Prostate gland (tissue), 2 donors: ENCODE data around the gene OR6K6. TPM values are rescaled to one million over a fixed set of nuclear protein-coding genes. Genes with fewer than 3 reads are reported as not detected.

ENCODE experiments used
- DNase-seq: peaks from one replicate; pipeline ENCODE4 v3.0.0-alpha.2; 2019; ENCODE audit warnings: low spot score
- H3K27ac ChIP-seq, 2 donors: fragments of 200-600 bp; sonication (generic); 2 replicates each; pipeline ENCODE4 v1.5.1; 2017 to 2019
- H3K27me3 ChIP-seq: fragments of 200-600 bp; sonication (generic); replicated peaks from 2 replicates; pipeline ENCODE4 v1.5.1; 2019; ENCODE audit not compliant: insufficient read depth
- H3K36me3 ChIP-seq, 2 donors: fragments of 200-600 bp; sonication (generic); 1 replicate in 1 of 2; 2 replicates in 1 of 2; pipeline versions ENCODE4 v1.5.1 to v1.8.1; 2017 to 2019
- H3K4me1 ChIP-seq: fragments of 200-600 bp; sonication (generic); replicated peaks from 2 replicates; pipeline ENCODE4 v1.5.1; 2019
- H3K4me3 ChIP-seq, 2 donors: fragments of 200-600 bp; sonication (generic); 2 replicates each; pipeline ENCODE4 v1.5.1; 2017 to 2019
- H3K9me3 ChIP-seq: fragments of 200-600 bp; sonication (generic); 2 replicates; pipeline ENCODE4 v1.5.1; 2017
- CTCF ChIP-seq, 4 experiments: fragments of 200-600 bp in 2 of 4; fragments of 450-650 bp in 2 of 4; sonication (generic) in 2 of 4; IDR thresholded peaks; 1 replicate in 3 of 4; 2 replicates in 1 of 4; pipeline ENCODE4 v1.5.1; 2016 to 2019; ENCODE audit warnings: antibody characterized with exemption in 4 of 4, mild to moderate bottlenecking in 2 of 4, moderate library complexity in 2 of 4
- POLR2A ChIP-seq: fragments of 450-650 bp; IDR thresholded peaks from one replicate; pipeline ENCODE4 v1.6.1; 2016; ENCODE audit warnings: antibody characterized with exemption, mild to moderate bottlenecking
- POLR2AphosphoS5 ChIP-seq: sonication (generic); formaldehyde crosslinking; IDR thresholded peaks from one replicate; pipeline ENCODE4 v1.6.1; 2017; ENCODE audit warnings: antibody characterized with exemption
- WGBS: methylation state at CpG from one replicate; pipeline ENCODE4 v1.1.5; 2018; 5-methylcytosine and 5-hydroxymethylcytosine counted together
- intact Hi-C: fragments of 100-400 bp; cut with DNase I; formaldehyde crosslinking; loops from one replicate; pipeline ENCODE4 v1.14.2; 2022
- total RNA-seq, 2 donors: library from RNA; depleted of rRNA; stranded (reverse); fragments of >200 nt; gene quantifications; one replicate each; pipeline ENCODE4 v1.1.0, GENCODE V29; 2016

The OR6K6 gene
- total RNA-seq, 2 donors from 2014 or later, result not detected

GRCh38 chr1:158730453-158730852, 24.1 kb upstream of the OR6K6 start:
- Histone ChIP-seq H3K9me3 (no peaks in the 10 kb centered on the region), H3K4me3 (no peak overlapping the region), H3K4me1 (no peaks in the 10 kb centered on the region), H3K36me3 (no peaks in the 10 kb centered on the region), H3K27ac (no peak overlapping the region), H3K27me3 (no peaks in the 10 kb centered on the region)
- WGBS, result 31% methylated on average over 4 of the region's 4 CpGs
- TF ChIP-seq POLR2A (no peak), POLR2AphosphoS5 (no peak), CTCF (IDR thresholded peaks at IDR 0.05) (no peak)
- intact Hi-C loops, result no loop called here
- DNase-seq, result no peak

DNA sequence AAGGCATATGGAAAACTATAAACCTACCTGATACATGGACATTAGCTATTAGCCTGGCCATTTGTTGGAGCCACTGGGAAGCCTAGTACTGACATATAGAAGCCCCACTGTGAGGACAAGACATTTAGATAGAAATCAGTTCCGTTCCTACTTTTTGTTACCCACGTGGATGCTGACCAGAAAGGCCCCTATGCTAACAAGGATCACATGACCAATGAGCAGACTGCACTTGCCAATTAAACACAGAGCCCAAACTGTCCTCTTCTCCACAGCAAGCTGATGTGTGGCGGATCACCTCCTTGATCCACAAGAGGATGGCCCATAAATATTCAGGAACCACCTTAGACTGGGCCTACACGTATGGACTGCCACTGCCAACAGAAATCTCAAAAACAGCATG, 22.8 kb upstream of the OR6K6 start:
- Histone ChIP-seq H3K36me3 (no peaks in the 10 kb centered on the region), H3K27me3 (no peaks in the 10 kb centered on the region), H3K27ac (no peak overlapping the region), H3K4me1 (no peaks in the 10 kb centered on the region), H3K9me3 (no peaks in the 10 kb centered on the region), H3K4me3 (no peak overlapping the region)
- 82% methylated on average over 4 of the region's 4 CpGs for WGBS
- intact Hi-C loops, result no loop called here
- no peak for DNase-seq
- no peak for TF ChIP-seq POLR2AphosphoS5
- TF ChIP-seq POLR2A, result no peak
- TF ChIP-seq CTCF (IDR thresholded peaks at IDR 0.05), result no peak

DNA sequence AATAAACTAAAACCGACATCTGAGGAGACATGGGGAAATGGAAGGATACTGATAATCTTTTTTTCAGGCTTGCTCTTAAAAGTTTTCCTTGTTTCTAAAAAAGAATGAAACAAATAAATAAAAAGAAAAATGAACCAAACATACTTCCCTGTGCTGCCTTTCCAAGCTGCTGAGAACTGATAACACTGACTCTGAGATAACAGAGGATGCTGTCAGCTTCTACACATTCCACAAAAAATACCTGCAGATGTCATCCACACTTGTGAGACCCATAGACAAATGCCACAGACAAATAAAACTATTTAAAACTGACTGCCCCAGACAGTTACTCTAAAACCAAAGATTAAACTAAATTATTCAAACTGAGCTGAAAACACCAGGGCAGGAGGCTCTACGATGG, 22.0 kb upstream of the OR6K6 start:
- no peak overlapping the region for H3K27ac ChIP-seq
- WGBS, result 55% methylated on average over 2 of the region's 2 CpGs
- no peak for TF ChIP-seq POLR2AphosphoS5
- TF ChIP-seq POLR2A, result no peak
- TF ChIP-seq CTCF (IDR thresholded peaks at IDR 0.05), result no peak
- H3K36me3 ChIP-seq, result no peaks in the 10 kb centered on the region
- H3K9me3 ChIP-seq, result no peaks in the 10 kb centered on the region
- no peaks in the 10 kb centered on the region for H3K4me1 ChIP-seq
- intact Hi-C loops, result no loop called here
- H3K4me3 ChIP-seq, result no peak overlapping the region
- no peaks in the 10 kb centered on the region for H3K27me3 ChIP-seq
- no peak for DNase-seq

DNA sequence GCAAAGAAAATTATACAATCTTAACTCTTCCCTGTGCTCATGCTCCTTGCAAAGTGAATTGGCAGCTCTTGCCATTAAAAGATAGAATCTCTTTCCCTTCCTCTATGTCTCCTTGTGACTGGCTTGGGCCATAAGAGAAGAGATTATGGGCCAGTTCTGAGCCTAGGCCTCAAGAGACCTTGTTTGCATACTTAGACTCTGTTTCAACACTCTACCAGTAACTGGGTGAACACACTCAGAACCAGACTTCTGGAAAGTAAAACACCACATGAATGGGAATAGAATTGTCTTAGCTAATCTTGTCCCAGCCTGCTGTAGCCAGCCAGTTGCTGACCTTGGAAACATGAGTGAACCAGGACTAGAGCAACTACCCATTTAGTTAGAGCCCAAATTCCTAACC, 18.7 kb upstream of the OR6K6 start:
- Histone ChIP-seq H3K36me3 (no peaks in the 10 kb centered on the region), H3K9me3 (no peaks in the 10 kb centered on the region), H3K27ac (no peak overlapping the region), H3K4me1 (no peaks in the 10 kb centered on the region), H3K4me3 (no peak overlapping the region), H3K27me3 (no peaks in the 10 kb centered on the region)
- no peak for TF ChIP-seq POLR2A
- TF ChIP-seq CTCF (IDR thresholded peaks at IDR 0.05), result no peak
- TF ChIP-seq POLR2AphosphoS5, result no peak
- DNase-seq, result no peak
- intact Hi-C loops, result no loop called here

GRCh38 chr1:158752155-158752712, 2.3 kb upstream of the OR6K6 start:
- intact Hi-C loops, result no loop called here
- Histone ChIP-seq H3K4me3 (no peak overlapping the region), H3K9me3 (no peaks in the 10 kb centered on the region), H3K27me3 (no peaks in the 10 kb centered on the region), H3K4me1 (no peaks in the 10 kb centered on the region), H3K36me3 (no peaks in the 10 kb centered on the region), H3K27ac (no peak overlapping the region)
- TF ChIP-seq POLR2A, result no peak
- no peak for TF ChIP-seq CTCF (IDR thresholded peaks at IDR 0.05)
- no peak for TF ChIP-seq POLR2AphosphoS5
- DNase-seq, result no peak
- WGBS, result 94% methylated on average over 9 of the region's 9 CpGs
